HG03565 (cell line): ENCODE measurements around the gene FST.

ENCODE experiments used
- ATAC-seq: cut with Tn5 transposase; IDR thresholded peaks from one replicate; pipeline ENCODE4 v1.9.1; 2021; ENCODE audit warnings: mild to moderate bottlenecking, moderate library complexity; ENCODE audit not compliant: unreplicated experiment

Gene FST

DNA sequence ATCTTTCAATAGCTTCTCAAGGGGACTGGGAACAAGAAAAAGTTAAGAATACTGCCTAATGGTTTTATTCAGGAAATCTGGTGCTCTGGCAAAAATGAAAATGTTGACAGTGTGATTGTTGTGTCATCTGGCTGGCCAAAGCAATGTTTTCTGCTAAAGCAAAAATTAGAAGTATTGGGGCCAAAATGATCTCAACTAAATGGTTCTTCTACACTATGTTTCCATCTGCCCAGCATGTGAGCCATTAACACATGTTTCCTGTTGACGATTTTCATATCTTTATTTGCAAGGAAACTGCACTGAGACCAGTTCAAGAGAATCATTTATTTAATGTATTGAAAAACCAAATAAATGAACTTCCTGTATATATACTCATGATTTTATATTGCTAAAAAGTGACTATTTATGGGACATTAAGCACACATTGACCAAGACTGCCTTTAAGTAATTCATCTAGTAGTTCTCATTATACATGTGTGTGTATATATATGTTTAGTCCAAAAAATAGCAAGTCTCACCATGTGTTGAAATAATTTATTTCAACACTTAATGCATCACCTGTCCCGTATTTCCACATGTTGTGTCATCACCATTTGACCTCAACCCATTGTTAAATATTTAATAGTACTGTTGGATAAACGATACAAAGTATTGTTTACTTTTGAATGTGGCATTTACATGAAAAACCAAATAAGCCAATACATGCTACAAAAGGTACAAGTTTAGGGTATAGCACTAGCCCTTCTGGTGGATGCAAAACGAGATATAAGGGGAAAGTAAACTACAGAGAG, 7.5 kb upstream of the FST start:
- ATAC-seq: no peak

DNA sequence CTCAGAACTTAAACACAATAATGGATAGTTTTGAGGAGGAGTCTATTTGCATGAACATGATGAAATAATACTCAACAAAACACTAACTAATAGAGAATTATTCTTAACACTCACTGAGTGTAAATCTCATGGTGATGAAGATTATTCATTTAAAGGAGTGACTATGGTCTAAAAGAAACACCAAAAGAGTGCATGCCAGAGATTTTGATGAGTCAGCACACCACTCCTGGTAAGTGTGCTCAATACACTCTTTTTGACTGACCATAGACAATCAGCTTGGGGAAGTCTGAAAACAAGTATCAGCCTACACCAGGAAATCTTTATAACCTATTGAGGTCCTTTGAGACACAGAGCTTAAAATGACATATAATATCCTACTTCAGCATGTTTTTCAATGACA, 6.8 kb upstream of the FST start:
- ATAC-seq: no peak

- ATAC-seq: no peak
Measured at GRCh38 chr5:53475320-53475719, 5.1 kb upstream of the FST start.

- no peak for ATAC-seq
Measured at GRCh38 chr5:53476019-53476418, 4.4 kb upstream of the FST start.

GRCh38 chr5:53476531-53477480, 3.6 kb upstream of the FST start:
- ATAC-seq: no peak

- no peak for ATAC-seq
Measured at GRCh38 chr5:53478411-53479044, 1.9 kb upstream of the FST start.

- ATAC-seq: no peak
Measured at GRCh38 chr5:53479045-53479589, 1.3 kb upstream of the FST start.

GRCh38 chr5:53479590-53480415, 626 bp upstream of the FST start:
- ATAC-seq: no peak

DNA sequence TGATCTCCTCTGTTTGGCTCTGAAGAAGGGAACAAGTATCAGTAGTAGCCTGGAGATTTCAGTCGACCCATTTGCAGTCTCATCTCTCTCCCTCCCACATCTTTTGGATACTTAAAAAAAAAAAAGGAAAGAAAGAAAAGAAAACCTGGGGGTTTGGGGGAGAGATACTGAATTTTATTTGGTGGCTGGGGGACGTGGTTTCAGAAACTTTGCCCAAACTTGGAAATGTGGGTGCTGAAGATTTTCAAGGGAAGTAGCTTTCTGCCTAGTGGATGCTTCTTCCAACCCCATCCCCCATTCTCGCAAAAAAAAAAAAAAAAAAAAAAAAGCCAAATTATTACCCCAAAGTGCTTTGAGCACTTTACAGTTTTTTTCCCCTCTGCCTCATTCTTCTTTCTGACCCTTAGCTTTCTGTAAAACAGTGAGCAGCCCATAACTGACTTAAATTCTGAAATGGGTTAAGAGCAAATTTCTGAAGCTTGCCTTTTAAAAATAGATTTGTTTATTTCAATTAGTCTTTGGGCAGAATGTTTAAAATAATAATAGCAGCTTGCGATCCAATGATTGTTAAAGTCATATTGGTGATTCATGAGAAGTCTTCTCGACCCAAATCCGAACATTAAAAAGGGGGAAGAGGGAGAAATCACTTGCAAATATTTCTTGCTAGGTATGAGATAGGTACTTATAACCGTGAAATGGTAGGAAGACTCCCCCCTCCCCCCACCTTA, 894 bp downstream of the FST start:
- no peak for ATAC-seq

- ATAC-seq: peak; percentile 47
Measured at GRCh38 chr5:53481887-53482716, 1.7 kb downstream of the FST start.

- ATAC-seq: no peak
Measured at GRCh38 chr5:53482717-53483638, 2.5 kb downstream of the FST start.

DNA sequence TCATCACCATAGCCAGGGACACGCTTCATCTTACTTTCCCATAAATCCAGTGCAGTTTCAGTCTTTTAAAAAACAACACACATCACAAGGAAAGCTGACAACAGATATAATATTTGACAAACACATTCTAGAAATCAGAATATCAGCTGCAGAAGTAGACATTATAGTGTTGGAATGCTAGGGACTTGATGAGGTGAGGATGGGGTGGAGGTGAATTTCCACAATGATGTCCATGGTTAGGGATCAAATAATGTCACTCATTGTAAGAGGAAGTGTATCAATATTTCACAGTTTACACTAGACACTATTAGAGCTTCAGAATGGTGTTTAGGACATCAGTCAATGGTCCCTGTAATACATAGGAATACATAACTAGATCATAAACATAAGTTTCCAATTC, 7.0 kb downstream of the FST start:
- ATAC-seq: no peak

GRCh38 chr5:53488195-53488722, 7.8 kb downstream of the FST start:
- ATAC-seq: no peak

GRCh38 chr5:53490747-53491146, 10.3 kb downstream of the FST start:
- ATAC-seq: no peak

- ATAC-seq: no peak
Measured at GRCh38 chr5:53501054-53501453, 20.6 kb downstream of the FST start.

DNA sequence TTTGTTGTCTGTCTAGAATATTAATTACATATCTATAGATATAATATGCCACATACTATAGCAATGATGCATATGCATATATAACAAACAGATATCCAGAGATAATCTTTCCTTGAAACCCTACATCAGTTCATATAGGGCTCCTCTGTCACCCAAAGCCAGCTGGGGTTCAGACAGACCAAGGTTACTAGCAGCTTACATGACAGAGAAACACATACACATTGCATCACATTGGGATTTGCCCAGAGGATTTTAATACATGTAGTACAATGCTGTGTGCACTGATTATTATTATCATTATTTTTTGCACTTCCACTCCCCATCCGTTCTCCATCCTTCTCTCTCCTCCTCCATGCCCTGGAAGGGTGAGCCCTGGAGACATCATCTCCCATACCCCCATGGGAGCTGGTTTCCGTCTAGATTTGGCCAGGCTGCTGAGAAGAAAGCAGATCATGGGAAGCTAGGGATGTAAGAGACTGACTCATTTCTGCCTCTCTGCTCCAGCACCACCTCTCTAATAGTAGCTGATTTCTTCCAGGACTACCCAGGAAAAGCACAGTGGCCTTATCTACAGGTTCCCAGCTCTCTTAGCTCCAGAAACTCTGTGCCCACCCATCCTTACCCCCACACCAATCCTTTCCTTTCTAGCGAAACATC, 23.3 kb downstream of the FST start:
- no peak for ATAC-seq

- no peak for ATAC-seq
Measured at GRCh38 chr5:53507013-53507412, 26.6 kb downstream of the FST start.
